Inflammatory macrophage (primary cell): Measurements from ENCODE around the gene BBS10.
"Not testable (repeated sequence)": the region's sequence is repeated elsewhere in the genome, so short reads cannot be mapped to it uniquely, and the experiment has no call there.

Experiments used
- DNase-seq, 2 donors: peaks; one replicate each; pipeline ENCODE4 v3.0.0-alpha.2; 2020 to 2022
- total RNA-seq, 18 experiments: gene quantifications; one replicate each; lab custom pipeline; 2026; ENCODE audit warnings: mixed read lengths in 6 of 18, inconsistent platforms in 2 of 18; lab: John Stamatoyannopoulos, UW

The BBS10 gene
- 3.2 to 32.8 (median 18.6) reads per million in 18 experiments for total RNA-seq

DNA sequence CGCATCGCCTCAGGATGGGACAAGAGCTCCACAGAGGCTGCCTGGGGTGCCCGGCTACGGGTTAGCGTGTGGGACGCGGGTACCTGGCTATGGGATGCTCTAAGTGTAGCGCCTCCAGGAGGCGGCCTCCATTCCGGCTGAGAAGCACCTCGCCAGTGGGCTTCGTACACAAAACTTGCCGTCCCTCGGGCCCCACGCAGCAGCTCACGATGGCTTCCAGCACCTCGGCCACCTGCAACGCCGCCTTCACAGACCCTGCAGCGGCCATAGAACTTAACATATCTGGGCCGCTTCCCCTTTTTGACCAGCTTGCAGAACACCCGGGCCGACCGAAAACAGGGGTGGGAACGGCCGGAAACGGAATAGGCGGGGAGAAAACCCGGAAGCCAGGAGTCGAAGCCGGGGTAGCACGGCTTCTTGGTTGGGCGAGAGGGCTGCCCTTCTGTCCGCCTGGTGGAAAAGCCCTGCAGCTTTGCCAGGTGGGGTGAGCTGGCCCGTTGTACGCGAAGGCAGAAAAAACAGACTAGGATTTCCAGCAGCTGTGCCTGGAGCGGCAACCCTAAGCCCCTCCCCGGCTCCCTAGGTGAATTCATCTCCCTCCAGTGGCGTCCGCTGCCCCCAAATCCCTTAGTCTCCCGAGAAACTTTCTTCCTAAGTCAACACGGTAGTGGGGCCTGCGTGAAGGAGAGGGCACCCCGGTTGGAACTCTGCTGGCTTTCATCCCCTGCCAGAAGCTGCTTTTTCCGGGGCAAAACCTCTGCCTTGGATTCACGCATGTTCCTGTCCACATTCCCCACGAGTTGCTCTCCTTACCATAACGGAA lies at the start of gene BBS10:
Gene BBS10, minus strand, starts transcription at position 337 of the 823 bp plus-strand sequence. Its CDS starts 57 bp downstream, at position 280.
- DNase-seq, result peak; percentile 96

GRCh38 chr12:76391461-76391860 lies 43.2 kb upstream of the BBS10 start:
- DNase-seq, result no peak

GRCh38 chr12:76387614-76388013 lies 39.4 kb upstream of the BBS10 start:
- no peak for DNase-seq

DNA sequence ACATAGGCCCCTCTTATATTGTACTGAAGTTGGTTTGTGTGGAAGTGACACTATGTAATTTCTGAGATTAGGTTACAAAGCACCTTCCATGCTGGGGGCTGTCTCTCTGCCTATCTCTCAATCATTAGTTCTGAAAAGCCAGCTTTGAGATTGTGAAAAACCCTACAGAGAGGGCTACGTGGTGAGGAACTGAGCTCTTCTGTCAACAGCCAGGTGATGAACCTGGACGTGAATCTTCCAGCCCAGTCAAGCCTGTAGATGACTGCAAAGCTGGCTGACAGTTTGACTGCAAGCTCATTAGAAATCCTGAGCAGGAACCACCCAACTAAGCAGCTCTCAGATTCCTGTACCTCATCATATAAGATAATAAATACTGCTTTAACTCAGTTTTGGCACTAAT lies 36.3 kb upstream of the BBS10 start:
- DNase-seq, result no peak

- DNase-seq, result no peak
Observed at GRCh38 chr12:76383988-76384387, 35.8 kb upstream of the BBS10 start.

DNA sequence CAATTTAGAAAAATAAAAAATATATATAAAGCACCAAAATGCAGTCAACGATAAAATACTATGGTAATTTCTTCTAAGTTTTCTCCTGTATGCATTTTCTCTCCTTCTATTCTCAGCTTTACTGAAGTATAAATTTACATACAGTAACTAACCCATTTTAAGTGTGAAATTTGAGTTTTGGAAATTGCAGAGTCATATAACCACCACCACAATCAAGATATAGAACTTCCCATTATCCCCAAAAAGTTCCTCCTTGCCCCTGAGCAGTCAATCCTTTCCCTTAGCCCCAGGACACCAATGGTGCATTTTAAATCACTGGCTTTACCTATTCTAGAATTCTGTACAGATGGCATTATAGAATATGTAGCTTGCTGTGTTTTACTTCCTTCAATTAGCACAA lies 31.0 kb upstream of the BBS10 start:
- no peak for DNase-seq

- not testable (repeated sequence) for DNase-seq
Observed at GRCh38 chr12:76376876-76377275, 28.7 kb upstream of the BBS10 start.

- no peak for DNase-seq
Observed at GRCh38 chr12:76375939-76376338, 27.7 kb upstream of the BBS10 start.

GRCh38 chr12:76375470-76375869 lies 27.3 kb upstream of the BBS10 start:
- no peak for DNase-seq

- no peak for DNase-seq
Observed at GRCh38 chr12:76374386-76375020, 26.3 kb upstream of the BBS10 start.

GRCh38 chr12:76368230-76368629 lies 20.0 kb upstream of the BBS10 start:
- DNase-seq, result no peak

- no peak for DNase-seq
Observed at GRCh38 chr12:76366163-76366562, 17.9 kb upstream of the BBS10 start.

DNA sequence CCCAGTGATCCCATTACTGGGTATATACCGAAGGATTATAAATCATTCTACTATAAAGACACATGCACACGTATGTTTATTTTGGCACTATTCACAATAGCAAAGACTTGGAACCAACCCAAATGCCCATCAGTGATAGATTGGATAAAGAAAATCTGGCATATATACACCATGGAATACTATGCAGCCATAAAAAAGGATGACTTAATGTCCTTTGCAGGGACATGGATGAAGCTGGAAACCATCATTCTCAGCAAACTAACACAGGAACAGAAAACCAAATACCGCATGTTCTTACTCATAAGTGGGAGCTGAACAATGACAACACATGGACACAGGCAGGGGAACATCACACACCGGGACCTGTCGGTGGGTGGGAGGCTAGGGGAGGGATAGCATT lies 15.9 kb upstream of the BBS10 start:
- not testable (repeated sequence) for DNase-seq

- DNase-seq, result no peak
Observed at GRCh38 chr12:76360316-76360715, 12.1 kb upstream of the BBS10 start.

DNA sequence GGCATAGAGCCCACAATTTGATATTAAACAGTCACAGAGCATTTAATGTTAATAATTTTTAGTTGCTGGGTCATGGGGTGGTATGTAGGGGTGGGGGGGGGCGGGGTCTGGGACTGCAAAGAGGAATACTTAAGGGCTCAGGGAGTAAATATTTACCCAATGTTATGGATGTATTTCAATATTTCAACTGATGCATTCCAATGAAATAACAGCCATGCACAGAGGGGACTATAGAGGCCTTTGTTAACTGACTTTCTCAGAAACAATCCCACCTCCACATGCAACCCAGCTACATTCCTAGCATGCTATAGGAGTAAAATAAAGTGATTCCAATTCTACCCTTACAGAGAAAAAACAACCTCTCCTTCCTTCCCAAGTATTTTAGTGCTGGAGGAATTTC lies 7.9 kb upstream of the BBS10 start:
- no peak for DNase-seq

- peak; percentile 73 to 78 for DNase-seq
Observed at GRCh38 chr12:76346798-76347420, 1.3 kb downstream of the BBS10 start.

DNA sequence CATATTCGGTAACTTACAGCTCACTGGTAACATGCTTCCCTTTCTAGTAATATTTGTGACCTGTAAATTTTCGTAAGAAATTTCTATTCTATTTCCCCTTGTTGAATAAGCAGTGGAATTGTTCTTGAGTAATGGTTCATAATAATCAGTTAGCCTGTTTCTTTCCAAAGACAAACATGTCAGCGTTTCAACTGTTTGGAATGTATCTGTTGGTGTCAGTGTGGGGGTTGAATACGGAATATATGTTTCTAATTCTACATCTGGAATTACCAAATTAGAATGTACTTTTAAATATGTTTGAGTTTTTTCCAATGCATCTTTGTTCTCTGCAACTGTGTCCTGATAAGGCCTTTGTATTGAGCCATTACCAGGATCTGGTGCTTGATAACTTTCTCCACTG lies 2.0 kb downstream of the BBS10 start:
- DNase-seq, result no peak

DNA sequence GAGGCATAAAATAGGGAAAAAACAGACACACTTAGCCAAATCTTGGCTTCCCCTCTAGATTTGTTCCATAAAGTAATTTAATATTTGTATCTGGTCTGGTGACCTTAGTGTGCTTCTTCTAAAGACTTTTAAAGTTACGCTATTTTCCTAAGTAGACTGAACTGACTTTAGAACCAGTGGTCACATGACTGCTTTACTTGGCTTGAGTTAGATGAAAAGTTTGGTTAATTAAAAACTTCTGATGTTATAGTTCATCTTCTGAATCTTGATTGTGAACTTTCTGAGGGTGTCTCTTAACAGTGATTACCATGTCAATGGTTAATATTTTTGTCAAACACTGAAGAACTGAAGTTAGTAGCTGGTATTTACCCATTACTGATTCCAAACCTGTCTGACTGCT lies 2.6 kb downstream of the BBS10 start:
- DNase-seq, result no peak

DNA sequence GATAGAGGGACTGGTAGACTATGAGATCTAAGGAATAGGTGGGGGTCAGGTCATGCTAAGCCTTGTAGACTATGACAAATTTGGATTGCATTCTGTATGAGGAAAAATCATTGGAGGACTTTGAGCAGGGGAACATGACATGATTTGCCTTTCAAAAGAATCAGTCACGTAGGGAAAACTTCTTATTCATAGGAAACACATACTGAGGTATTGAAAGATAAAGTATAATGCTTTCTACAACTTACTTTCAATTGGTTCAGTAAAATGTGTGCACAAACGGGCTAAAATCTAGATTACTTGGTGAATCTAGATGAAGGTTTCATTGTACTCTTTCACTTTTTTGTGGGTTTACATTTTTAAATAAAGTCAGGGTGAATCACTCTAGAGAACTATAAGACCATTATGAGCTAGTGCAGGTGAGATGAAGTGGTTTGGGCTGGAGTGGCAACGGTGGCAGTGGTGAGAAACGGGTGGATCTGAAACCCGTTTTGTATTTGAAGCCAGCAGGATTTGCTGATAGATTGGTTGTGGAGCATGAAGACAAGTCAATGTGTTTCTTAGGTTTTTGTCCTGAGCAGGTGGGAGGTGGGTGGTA lies 6.7 kb downstream of the BBS10 start:
- no peak for DNase-seq

- peak; percentile 51 to 57 for DNase-seq
Observed at GRCh38 chr12:76340680-76341435, 7.4 kb downstream of the BBS10 start.

- no peak for DNase-seq
Observed at GRCh38 chr12:76337583-76337982, 10.6 kb downstream of the BBS10 start.

GRCh38 chr12:76332606-76333005 lies 15.6 kb downstream of the BBS10 start:
- DNase-seq, result no peak
